HG02870 (cell line): Measurements from ENCODE around the gene ZNF790.

Experiments used
- ATAC-seq: cut with Tn5 transposase; IDR thresholded peaks from one replicate; pipeline ENCODE4 v1.9.1; 2021; ENCODE audit warnings: mild to moderate bottlenecking, moderate library complexity; ENCODE audit not compliant: unreplicated experiment

Gene ZNF790

DNA sequence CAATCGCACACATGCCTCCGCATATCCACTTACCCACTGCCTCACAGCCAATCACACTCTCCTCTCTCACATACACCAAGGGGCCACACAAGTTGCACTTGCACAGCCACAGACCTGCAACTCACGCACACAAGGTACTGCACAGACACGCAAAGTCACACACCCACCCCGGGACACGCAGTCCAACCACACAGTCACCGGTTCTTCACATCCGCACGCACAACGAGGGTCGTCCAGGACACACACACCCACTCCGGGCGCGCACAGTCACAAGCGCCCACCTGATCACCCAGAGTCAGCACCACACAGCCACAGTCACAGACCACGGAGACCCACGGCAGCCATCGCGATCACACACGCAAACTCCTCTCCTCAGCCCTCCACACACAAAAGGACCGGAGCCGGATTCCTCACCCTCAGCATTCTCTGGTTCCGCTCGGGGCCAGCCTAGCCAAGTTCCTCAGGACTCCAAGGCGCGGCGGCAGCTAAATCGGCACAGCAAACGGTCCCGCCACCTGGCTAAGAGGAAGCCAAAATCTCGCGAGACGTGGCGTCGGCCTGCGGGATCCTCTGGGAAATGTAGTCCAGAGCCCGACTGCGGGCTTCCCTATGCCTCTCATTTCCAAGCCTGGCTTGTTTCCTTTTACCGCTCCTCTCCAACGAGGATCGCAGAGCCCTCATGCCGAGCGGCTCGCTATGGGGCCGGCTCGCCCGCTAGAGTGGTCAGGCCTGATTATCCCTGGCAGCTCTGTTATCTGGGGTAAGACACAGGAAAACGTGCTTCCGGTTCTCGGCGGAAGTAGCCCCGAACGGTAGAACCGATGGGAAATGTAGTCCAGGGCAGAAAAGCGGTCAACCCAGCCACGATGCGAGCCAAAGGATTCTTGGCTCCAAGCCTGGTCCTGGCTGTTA is 65.6 kb downstream of the ZNF790 start, which contains the start of gene ZNF850:
TSS of gene ZNF850 (minus strand) at position 497 of the 912 bp plus-strand sequence. CDS start 10,201 bp downstream, outside the sequence.
- ATAC-seq: peak; percentile 82

DNA sequence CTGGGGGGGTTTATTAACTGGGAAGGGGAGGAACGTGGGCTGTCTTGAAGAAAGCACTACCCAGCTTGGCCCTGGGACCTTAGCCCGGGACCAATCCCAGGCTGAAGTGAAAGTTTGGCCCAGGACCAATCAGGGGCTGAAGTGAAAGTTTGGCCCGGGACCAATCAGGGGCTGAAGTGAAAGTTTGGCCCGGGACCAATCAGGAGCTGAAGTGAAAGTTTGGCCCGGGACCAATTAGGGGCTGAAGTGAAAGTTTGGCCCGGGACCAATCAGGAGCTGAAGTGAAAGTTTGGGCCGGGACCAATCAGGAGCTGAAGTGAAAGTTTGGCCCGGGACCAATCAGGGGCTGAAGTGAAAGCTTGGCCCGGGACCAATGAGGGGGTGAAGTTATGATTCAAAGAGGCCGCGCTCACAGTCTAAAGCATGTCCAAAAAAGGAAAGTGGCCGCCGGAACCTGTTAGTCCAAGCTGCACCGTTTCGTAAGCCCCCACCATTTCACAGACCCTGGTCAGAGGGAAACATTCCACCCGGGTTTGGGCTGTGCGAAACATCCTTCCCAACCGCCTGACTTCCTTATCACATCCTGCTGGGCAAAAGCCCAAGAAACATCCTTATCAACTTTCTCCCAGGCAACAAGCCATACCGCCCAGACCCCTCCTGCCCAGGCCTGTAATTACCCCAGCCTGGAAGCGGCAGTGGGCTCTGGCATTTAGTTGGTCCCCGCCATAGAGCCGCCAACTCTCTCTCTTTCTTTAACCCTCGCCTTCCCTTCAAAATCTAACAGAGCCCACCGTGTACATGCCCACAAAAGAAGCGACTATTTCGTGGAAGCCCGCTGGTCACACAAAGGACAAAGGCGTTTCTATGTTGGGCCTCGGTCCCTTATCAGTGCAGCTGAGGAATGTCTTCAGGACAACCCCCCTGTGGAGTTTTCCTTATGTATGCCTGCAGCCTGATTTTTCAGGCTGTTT is 66.6 kb downstream of the ZNF790 start:
- ATAC-seq: no peak
